WI38 (cell line): Measurements from ENCODE around the gene H6PD.

Experiments used
- H3K4me3 ChIP-seq: 2 replicates; pipeline ENCODE4 v1.5.1; 2011; ENCODE audit warnings: low read depth, mild to moderate bottlenecking, control low read depth, low read length
- TF ChIP-seq, protein P1 (sequence below): IDR thresholded peaks from 2 replicates; pipeline ENCODE4 v1.5.1; 2012; ENCODE audit warnings: low read depth, mild to moderate bottlenecking, control low read depth, low read length

H6PD gene

DNA sequence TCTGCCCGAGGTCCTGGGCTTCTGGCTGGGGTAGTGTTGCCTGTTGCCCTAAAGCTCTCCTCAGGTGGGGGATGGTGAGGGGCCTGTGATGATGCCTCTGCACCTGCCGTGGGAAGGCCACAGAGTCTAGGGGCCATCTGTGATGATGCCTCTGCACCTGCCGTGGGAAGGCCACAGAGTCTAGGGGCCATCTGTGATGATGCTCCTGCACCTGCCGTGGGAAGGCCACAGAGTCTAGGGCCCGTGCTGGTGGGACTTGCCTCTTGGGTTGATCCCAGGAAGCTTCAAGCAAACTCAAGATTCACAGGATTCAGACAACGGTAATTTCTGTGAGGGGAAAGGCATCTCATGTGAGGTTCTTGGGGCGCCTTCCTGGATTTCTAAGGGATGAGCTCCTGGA, 75.4 kb downstream of the H6PD start:
- no peak overlapping the region for H3K4me3 ChIP-seq
- TF ChIP-seq, protein P1, sequence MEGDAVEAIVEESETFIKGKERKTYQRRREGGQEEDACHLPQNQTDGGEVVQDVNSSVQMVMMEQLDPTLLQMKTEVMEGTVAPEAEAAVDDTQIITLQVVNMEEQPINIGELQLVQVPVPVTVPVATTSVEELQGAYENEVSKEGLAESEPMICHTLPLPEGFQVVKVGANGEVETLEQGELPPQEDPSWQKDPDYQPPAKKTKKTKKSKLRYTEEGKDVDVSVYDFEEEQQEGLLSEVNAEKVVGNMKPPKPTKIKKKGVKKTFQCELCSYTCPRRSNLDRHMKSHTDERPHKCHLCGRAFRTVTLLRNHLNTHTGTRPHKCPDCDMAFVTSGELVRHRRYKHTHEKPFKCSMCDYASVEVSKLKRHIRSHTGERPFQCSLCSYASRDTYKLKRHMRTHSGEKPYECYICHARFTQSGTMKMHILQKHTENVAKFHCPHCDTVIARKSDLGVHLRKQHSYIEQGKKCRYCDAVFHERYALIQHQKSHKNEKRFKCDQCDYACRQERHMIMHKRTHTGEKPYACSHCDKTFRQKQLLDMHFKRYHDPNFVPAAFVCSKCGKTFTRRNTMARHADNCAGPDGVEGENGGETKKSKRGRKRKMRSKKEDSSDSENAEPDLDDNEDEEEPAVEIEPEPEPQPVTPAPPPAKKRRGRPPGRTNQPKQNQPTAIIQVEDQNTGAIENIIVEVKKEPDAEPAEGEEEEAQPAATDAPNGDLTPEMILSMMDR, result no peak

DNA sequence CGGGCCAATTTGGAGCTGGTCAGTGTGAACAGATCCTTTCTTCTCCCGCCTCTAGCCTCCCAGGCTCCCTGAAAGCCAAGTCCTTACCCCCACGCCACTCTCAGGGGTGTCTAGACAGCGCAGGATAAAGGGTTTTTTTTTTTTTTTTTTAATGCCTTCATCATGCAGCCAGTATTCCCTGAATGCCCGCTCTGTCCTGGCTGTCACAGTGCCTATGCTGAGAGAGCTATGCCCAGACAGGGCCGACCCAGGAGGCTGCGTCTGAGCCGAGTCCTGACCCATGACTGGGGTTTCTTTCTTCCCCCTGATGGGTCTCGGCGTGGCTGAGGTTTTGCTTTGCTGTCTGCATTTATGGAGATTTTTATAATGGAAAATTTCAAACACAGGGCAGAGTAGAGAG, 76.5 kb downstream of the H6PD start:
- no peak overlapping the region for H3K4me3 ChIP-seq
- TF ChIP-seq, protein P1, result no peak

DNA sequence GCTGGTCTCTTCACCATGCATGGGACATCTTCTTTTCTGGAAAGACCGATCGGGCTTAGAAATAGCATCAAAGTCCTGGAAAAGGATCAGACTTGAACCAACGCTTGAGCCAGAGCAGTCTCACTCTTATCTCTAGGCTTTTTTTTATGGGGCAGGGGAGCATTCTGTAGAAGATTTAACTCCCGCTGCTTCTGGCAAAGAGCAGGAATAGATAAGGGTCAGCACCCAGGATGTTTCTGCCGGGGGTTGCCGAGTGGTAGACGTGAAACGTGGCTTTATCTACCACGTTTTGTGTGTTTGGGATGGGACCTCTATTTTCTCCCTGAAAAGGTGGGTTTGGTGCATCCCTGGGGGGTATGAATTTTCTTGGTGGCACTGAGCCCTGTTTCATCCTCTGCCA, 76.9 kb downstream of the H6PD start:
- no peak overlapping the region for H3K4me3 ChIP-seq
- TF ChIP-seq, protein P1, result no peak

DNA sequence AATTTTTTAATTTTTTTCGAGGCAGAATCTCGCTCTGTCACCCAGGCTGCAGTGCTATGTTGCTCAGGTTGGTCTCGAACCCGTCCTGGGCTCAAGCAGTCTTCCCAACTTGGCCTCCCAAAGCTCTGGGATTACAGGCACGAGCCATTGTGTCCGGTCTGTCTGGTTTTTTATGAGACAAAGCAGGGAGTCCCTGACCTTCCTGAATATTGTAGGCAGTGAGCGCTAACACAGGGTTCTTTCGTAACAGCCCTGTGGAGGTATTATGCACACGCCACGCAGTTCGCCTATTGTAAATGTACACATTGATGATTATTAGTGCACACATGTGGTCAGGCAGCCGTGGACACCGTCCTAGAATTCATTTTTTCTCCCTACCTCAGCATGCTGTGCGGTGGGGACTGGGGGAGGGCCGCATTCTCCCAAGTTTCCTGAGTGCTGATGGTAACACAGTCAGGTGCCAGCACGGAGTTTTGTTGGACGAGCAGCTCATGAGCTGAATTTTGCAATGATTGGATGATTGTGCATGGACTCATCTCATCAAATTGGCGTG, 77.7 kb downstream of the H6PD start:
- TF ChIP-seq, protein P1, result no peak

DNA sequence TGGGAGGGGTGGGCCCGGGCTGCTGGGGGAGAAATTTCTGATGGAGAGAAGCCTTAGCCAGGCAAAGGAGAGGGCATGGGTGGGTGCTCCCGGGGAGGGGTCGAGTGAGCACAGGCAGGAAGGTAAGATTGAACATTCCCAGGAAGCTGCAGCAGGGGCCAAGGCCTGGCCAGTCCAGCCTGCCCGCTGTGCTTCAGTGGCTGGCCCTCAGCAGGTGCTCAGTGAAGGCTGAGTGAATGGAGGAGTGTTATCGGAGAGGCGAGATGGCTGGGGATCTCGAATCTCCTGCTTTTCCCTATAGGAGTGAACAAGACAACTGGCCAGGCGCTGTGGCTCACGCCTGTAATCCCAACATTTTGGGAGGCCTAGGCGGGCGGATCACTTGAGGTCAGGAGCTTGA, 79.0 kb downstream of the H6PD start:
- TF ChIP-seq, protein P1, result no peak
- no peak overlapping the region for H3K4me3 ChIP-seq

More for the DNA sequence above, 77.7 kb downstream of the H6PD start:
- no peak overlapping the region for H3K4me3 ChIP-seq

DNA sequence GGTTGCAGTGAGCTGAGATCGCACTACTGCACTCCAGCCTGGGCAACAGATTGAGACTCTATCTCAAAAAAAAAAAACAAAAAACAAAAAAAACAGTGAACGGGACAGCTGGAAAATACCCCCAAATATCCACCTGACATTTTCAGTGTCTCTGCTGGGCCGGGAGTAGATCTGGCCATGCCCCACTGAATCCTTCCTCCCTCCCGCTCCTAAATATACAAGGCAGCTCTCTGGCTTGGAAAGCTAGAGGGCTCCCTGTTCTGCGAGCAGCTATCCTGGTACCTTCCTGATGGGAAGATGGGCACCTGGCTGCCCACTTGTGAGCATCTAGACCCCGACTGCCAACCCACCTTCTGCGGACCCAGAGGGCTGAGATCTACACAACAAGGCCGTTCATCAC, 79.5 kb downstream of the H6PD start:
- no peak overlapping the region for H3K4me3 ChIP-seq

DNA sequence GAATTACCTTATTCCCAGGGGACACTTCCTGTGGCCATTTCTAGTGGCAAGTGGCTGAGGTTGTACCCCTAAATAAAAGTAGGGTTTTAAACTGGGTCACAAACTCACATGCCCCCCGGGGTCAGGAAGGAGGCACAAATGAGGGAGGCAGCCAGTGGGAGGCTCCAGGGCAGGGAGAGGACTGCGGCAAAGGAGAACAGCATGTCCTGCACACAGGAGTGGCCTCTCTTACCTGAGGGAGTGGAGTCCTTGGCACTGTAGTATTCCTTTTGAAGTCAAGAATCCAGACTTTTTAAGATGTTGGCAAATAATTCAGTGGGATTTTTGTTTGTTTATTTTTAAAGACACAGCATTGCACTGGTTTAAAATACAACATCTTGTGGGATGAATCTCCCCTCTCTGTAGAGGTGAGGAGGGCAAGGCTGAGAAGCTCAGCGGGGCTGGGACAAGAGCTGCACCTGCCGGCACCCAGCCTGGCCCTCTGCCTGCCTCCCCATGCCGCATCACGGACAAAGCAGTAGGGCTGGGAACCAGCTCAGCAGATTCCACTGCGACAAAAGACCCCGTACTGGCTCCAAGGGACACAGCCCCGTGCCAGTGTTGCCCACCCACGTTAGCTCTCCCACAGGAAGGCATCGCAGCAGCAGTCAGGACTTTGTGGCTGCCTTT, 80.3 kb downstream of the H6PD start:
- TF ChIP-seq, protein P1, result no peak
- H3K4me3 ChIP-seq, result no peak overlapping the region

More for the DNA sequence above, 79.5 kb downstream of the H6PD start:
- TF ChIP-seq, protein P1, result no peak
